Measurements from ENCODE around the gene IL9.

DNA sequence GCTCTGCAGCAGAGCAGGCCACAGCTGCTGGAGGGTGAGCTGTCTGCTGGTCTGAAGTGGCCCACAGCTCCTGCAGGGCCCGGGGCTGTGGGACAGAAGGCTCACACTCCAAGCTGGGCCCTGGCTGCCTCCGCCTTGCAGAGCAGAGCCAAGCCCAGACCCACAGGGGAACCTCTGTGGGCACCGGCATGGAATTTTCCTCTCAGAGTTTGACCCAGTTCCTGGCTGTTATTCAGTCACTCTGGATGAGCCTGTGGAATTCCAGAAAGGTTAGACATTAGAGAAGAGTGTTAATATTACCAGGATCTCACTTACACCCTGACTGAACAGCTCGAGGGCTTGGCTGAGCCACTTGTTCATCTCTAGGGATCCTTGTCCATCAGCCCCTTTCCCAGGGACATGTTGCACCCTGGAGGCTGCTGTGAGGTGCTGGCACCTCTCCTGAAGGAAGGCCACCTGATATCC, 17.5 kb downstream of the IL9 start:
- TF ChIP-seq GATA3 (IDR thresholded peaks at IDR 0.05; ENCODE audit: low read depth, low read length) (no peak), GATA2 (IDR thresholded peaks at IDR 0.05; ENCODE audit: low read depth, low read length) (no peak)
